H1 (cell line): ENCODE results near the gene TIE1. TPM values are rescaled to one million over a fixed set of nuclear protein-coding genes. Genes with fewer than 3 reads are reported as not detected.

Experiments
- CTCF ChIA-PET: fragments of 300-600 bp; sonication (Branson Sonifier 250); formaldehyde crosslinking; loops from one replicate; lab custom pipeline; 2021; ENCODE audit not compliant: partially characterized antibody; lab: Charles Lee
- POLR2A ChIA-PET: fragments of 300-600 bp; sonication (Branson Sonifier 250); formaldehyde crosslinking; loops from one replicate; lab custom pipeline; 2021; ENCODE audit warnings: inconsistent platforms; ENCODE audit not compliant: partially characterized antibody; lab: Charles Lee
- DNase-seq, 2 experiments: peaks; one replicate each; pipeline versions ENCODE4 v3.0.0 to v3.0.0-alpha.2; 2010 to 2022; ENCODE audit warnings: low spot score in 2 of 2, low read depth in 1 of 2, mixed read lengths in 1 of 2
- FAIRE-seq: peaks from 2 replicates; lab custom pipeline; 2011; peaks lifted over from hg19 to GRCh38; lab: Jason Lieb, UNC
- H2AFZ ChIP-seq: 2 replicates; pipeline ENCODE4 v1.8.1; 2012; ENCODE audit warnings: low read length, inconsistent platforms
- H2AK5ac ChIP-seq: 2 replicates; pipeline ENCODE4 v1.6.1; 2013; ENCODE audit warnings: low read depth, low read length
- H2BK120ac ChIP-seq: replicated peaks from 2 replicates; pipeline ENCODE3; 2013; ENCODE audit warnings: low read depth, low read length, inconsistent platforms
- H2BK12ac ChIP-seq: 2 replicates; pipeline ENCODE4 v1.6.1; 2013; ENCODE audit warnings: low read depth, low read length
- H2BK15ac ChIP-seq: 2 replicates; pipeline ENCODE4 v1.6.1; 2013; ENCODE audit warnings: low read length
- H2BK20ac ChIP-seq: 2 replicates; pipeline ENCODE4 v1.6.1; 2013; ENCODE audit warnings: low read length
- H2BK5ac ChIP-seq: 2 replicates; pipeline ENCODE4 v1.6.1; 2013; ENCODE audit warnings: low read depth, low read length
- H3K14ac ChIP-seq: 2 replicates; pipeline ENCODE4 v1.6.1; 2013; ENCODE audit warnings: inconsistent platforms; ENCODE audit not compliant: insufficient read length
- H3K18ac ChIP-seq: 2 replicates; pipeline ENCODE4 v1.6.1; 2013; ENCODE audit warnings: low read length; ENCODE audit errors: extremely low read depth
- H3K23ac ChIP-seq: 2 replicates; pipeline ENCODE4 v1.6.1; 2013; ENCODE audit warnings: inconsistent platforms; ENCODE audit not compliant: insufficient read length
- H3K23me2 ChIP-seq: 2 replicates; pipeline ENCODE4 v1.6.1; 2013; ENCODE audit warnings: low read depth, low read length
- H3K27ac ChIP-seq: 2 replicates; pipeline ENCODE4 v1.6.1; 2011; ENCODE audit warnings: low read depth, low read length, inconsistent platforms
- H3K27me3 ChIP-seq, 4 experiments: replicated peaks in 1 of 4; 1 replicate in 1 of 4; 2 replicates in 3 of 4; pipeline versions ENCODE4 v1.6.1 to v1.8.1; 2011 to 2013; ENCODE audit warnings: low read length in 3 of 4, mild to moderate bottlenecking in 3 of 4, inconsistent platforms in 2 of 4, mixed read lengths in 2 of 4, moderate library complexity in 1 of 4; ENCODE audit not compliant: control insufficient read depth in 3 of 4, insufficient read depth in 3 of 4; ENCODE audit errors: extremely low read depth in 1 of 4
- H3K36me3 ChIP-seq, 4 experiments: 2 replicates each; pipeline versions ENCODE4 v1.6.1 to v1.8.1; 2011 to 2013; ENCODE audit warnings: mild to moderate bottlenecking in 4 of 4, low read length in 3 of 4, moderate library complexity in 2 of 4, control low read depth in 1 of 4, inconsistent platforms in 1 of 4; ENCODE audit not compliant: insufficient read depth in 4 of 4, control insufficient read depth in 2 of 4
- H3K4ac ChIP-seq: replicated peaks from 2 replicates; pipeline ENCODE3; 2013; ENCODE audit warnings: low read length, low read depth, mixed read lengths, inconsistent platforms; ENCODE audit not compliant: insufficient read length
- H3K4me1 ChIP-seq, 4 experiments: replicated peaks in 1 of 4; 1 replicate in 1 of 4; 2 replicates in 3 of 4; pipeline versions ENCODE4 v1.6.1 to v1.8.1; 2011 to 2013; ENCODE audit warnings: low read length in 3 of 4, inconsistent platforms in 2 of 4, mixed read lengths in 1 of 4; ENCODE audit not compliant: insufficient read depth in 4 of 4, control insufficient read depth in 3 of 4
- H3K4me2 ChIP-seq, 2 experiments: 2 replicates each; pipeline versions ENCODE4 v1.6.1 to v1.8.1; 2011 to 2013; ENCODE audit warnings: low read depth in 2 of 2, low read length in 2 of 2, control low read depth in 1 of 2, inconsistent platforms in 1 of 2, mild to moderate bottlenecking in 1 of 2; ENCODE audit not compliant: insufficient read depth in 1 of 2
- H3K4me3 ChIP-seq, 4 experiments: fragments of 200-600, 300-600 bp in 1 of 4; sonication (generic), shearing (Covaris generic), sonication (Bioruptor Twin) in 1 of 4; 2 replicates each; pipeline versions ENCODE4 v1.5.1 to v1.8.1; 2011 to 2016; ENCODE audit warnings: low read length in 4 of 4, low read depth in 3 of 4, control low read depth in 2 of 4, inconsistent platforms in 2 of 4, mild to moderate bottlenecking in 2 of 4, mixed read lengths in 1 of 4, moderate library complexity in 1 of 4; ENCODE audit not compliant: insufficient read depth in 2 of 4; ENCODE audit errors: extremely low read depth in 1 of 4
- H3K56ac ChIP-seq: replicated peaks from 2 replicates; pipeline ENCODE3; 2013; ENCODE audit warnings: low read depth, mild to moderate bottlenecking, mixed read lengths, low read length, inconsistent platforms; ENCODE audit not compliant: insufficient read length
- H3K79me1 ChIP-seq: 2 replicates; pipeline ENCODE4 v1.6.1; 2013; ENCODE audit warnings: low read depth, low read length, control low read depth
- H3K79me2 ChIP-seq, 2 experiments: 2 replicates each; pipeline versions ENCODE4 v1.6.1 to v1.8.1; 2012 to 2013; ENCODE audit warnings: low read length in 2 of 2, mild to moderate bottlenecking in 2 of 2, inconsistent platforms in 1 of 2; ENCODE audit not compliant: insufficient read depth in 2 of 2, control insufficient read depth in 1 of 2
- H3K9ac ChIP-seq, 4 experiments: replicated peaks in 1 of 4; 1 replicate in 1 of 4; 2 replicates in 3 of 4; pipeline versions ENCODE4 v1.6.1 to v1.8.1; 2011 to 2013; ENCODE audit warnings: low read depth in 3 of 4, low read length in 3 of 4, control low read depth in 2 of 4, mild to moderate bottlenecking in 2 of 4, moderate library complexity in 2 of 4, inconsistent platforms in 1 of 4; ENCODE audit errors: extremely low read depth in 1 of 4
- H3K9me3 ChIP-seq, 2 experiments: 2 replicates each; pipeline versions ENCODE4 v1.6.1 to v1.8.1; 2012 to 2013; ENCODE audit warnings: mild to moderate bottlenecking in 2 of 2, moderate library complexity in 2 of 2, control low read depth in 1 of 2, inconsistent platforms in 1 of 2, low read depth in 1 of 2, low read length in 1 of 2, mixed read lengths in 1 of 2; ENCODE audit not compliant: insufficient read depth in 2 of 2
- H4K20me1 ChIP-seq, 2 experiments: replicated peaks in 1 of 2; 2 replicates each; pipeline versions ENCODE3 to v1.8.1; 2011 to 2013; ENCODE audit warnings: inconsistent platforms in 2 of 2, low read length in 2 of 2, mild to moderate bottlenecking in 1 of 2; ENCODE audit not compliant: insufficient read depth in 2 of 2, control insufficient read depth in 1 of 2
- H4K5ac ChIP-seq: 2 replicates; pipeline ENCODE4 v1.6.1; 2013; ENCODE audit warnings: low read length, low read depth, mixed read lengths, inconsistent platforms; ENCODE audit not compliant: insufficient read length
- H4K8ac ChIP-seq: 2 replicates; pipeline ENCODE4 v1.8.0; 2013; ENCODE audit warnings: mild to moderate bottlenecking, moderate library complexity, low read length, inconsistent platforms; ENCODE audit not compliant: insufficient read depth; ENCODE audit errors: extremely low read depth
- H4K91ac ChIP-seq: replicated peaks from 2 replicates; pipeline ENCODE3; 2013; ENCODE audit warnings: low read length, mixed read lengths, inconsistent platforms; ENCODE audit not compliant: insufficient read length
- BACH1 ChIP-seq: IDR thresholded peaks from 2 replicates; pipeline ENCODE4 v1.6.1; 2012; ENCODE audit warnings: low read length, improper control_type of control experiment
- SIRT6 ChIP-seq: IDR thresholded peaks from one replicate; pipeline ENCODE4 v1.7.1; 2012; ENCODE audit warnings: low read length, inconsistent platforms
- TCF12 ChIP-seq: IDR thresholded peaks from 2 replicates; pipeline ENCODE4 v1.6.1; 2011; ENCODE audit warnings: low read depth, mild to moderate bottlenecking, low read length
- WGBS, 2 experiments: shearing (Covaris generic) in 1 of 2; methylation state at CpG; one replicate each; pipeline versions ENCODE4 v1.1.6 to v1.1.7; 2013 to 2015; ENCODE audit warnings: low lambda C conversion rate in 2 of 2, mixed read lengths in 2 of 2, inconsistent platforms in 1 of 2, low coverage in 1 of 2, missing lambda C conversion rate in 1 of 2; ENCODE audit not compliant: insufficient replicate concordance in 2 of 2, insufficient coverage in 1 of 2, insufficient read length in 1 of 2; ENCODE audit errors: extremely low coverage in 1 of 2, missing lambda C conversion rate in 1 of 2; 5-methylcytosine and 5-hydroxymethylcytosine counted together
- polyA plus RNA-seq, 7 experiments: library from polyadenylated mRNA; depleted of rRNA in 3 of 7; stranded (reverse) in 5 of 7; unstranded in 2 of 7; fragments of >200 nt in 5 of 7; fragments of 200-250 nt in 2 of 7; gene quantifications; 1 replicate in 5 of 7; 2 replicates in 1 of 7; 4 replicates in 1 of 7; pipeline versions ENCODE4 v1.2.1 to v1.2.3, GENCODE V29; 2011 to 2013; ENCODE audit warnings: missing spikeins in 2 of 7, mixed read lengths in 2 of 7
- total RNA-seq: library from RNA; stranded (reverse); fragmentation: NEBNext Ultra II Directional; extraction: Animal tissue kit (Norgen Biotek cat#: 25700); gene quantifications from 2 replicates; pipeline ENCODE4 v1.2.1, GENCODE V29; 2021

Gene TIE1
- total and polyA plus RNA-seq, 2 of the 8 experiments (the other 6 are each of a cell fraction or from before 2014, with no cell fraction given), result 0.74 to 2.2 TPM

DNA sequence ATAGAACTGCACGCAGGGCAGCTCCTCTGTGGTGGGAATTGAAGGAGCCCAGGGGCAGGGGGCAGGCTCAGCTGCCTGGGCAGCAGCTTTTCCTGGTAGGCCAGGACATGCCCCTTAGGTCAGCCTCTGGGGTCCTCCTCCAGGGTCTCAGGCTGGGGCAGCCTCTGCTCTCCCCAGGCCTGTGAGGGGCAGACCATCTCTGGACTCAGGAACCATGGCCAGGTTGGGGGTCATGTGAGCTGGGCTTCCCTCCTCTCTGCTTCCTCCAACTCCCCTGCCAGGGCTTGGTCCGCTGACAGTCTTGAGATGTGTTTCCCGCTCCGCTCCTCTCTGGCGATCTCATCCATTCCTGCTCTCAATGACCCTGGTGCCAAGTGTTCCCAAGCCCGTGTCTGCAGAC, 21.1 kb upstream of the TIE1 start:
- Histone ChIP-seq H3K27me3 (no peaks in the 10 kb centered on the region; a peak in 1 of 7 replicates), H3K23me2 (no peaks in the 10 kb centered on the region; the same call in 1 of the 2 replicates), H3K4me1 (peaks cover 0 to 2% (median 2%) of the 10 kb centered on the region in 4 experiments; a peak in 6 of 7 replicates), H2AK5ac (no peak overlapping the region), H3K4ac (no peak overlapping the region), H2AFZ (no peak overlapping the region), H3K4me3 (no peak overlapping the region), H3K14ac (no peak overlapping the region), H3K56ac (no peak overlapping the region), H2BK120ac (no peak overlapping the region), H2BK20ac (no peak overlapping the region), H3K18ac (no peak overlapping the region), H4K8ac (no peak overlapping the region), H3K79me1 (no peaks in the 10 kb centered on the region; the same call in none of the 2 replicates), H2BK5ac (no peak overlapping the region), H2BK12ac (no peak overlapping the region), H3K36me3 (no peaks in the 10 kb centered on the region), H2BK15ac (no peak overlapping the region), H3K9ac (no peak overlapping the region), H3K27ac (no peak overlapping the region), H4K91ac (no peak overlapping the region), H3K9me3 (no peaks in the 10 kb centered on the region), H3K79me2 (no peaks in the 10 kb centered on the region), H3K4me2 (no peak overlapping the region), H3K23ac (no peak overlapping the region), H4K20me1 (no peaks in the 10 kb centered on the region), H4K5ac (no peak overlapping the region)
- WGBS, 2 experiments, result 97% methylated on average over 6 of the region's 6 CpGs; no CpG with 5 or more reads in 1 of the 2 experiments
- DNase-seq (no peak), FAIRE-seq (no peak)
- POLR2A ChIA-PET, result interaction anchor here (2.0 to 3.1 kb wide), 2 partner anchors 8 to 10 kb away, joined by 7 to 16 read pairs; partner anchors contain the start of gene TMEM125
- CTCF ChIA-PET, result interaction anchor here (1.1 to 1.4 kb wide), 2 partner anchors 19 to 135 kb away, joined by 3 read pairs; no protein-coding TSS in a partner anchor
- TF ChIP-seq TCF12 (no peak), SIRT6 (no peak), BACH1 (no peak)
